Ishikawa (cell line): ENCODE measurements around the gene AHNAK2.

ENCODE experiments used
- RAD21 ChIP-seq: IDR thresholded peaks from 2 replicates; pipeline ENCODE4 v1.6.1; 2012; ENCODE audit warnings: low read depth
- REST ChIP-seq: IDR thresholded peaks from 2 replicates; pipeline ENCODE4 v1.6.1; 2012; ENCODE audit warnings: low read depth, mild to moderate bottlenecking

- TF ChIP-seq RAD21 (no peak), REST (no peak)
Measured at GRCh38 chr14:105012171-105012985, 34.2 kb upstream of the AHNAK2 start.
